DMS114 treated with DMSO at 0.1 percent for 48 hours (cell line): Measurements from ENCODE around the gene TP73.

ENCODE experiments used
- DNase-seq: peaks from one replicate; lab custom pipeline; 2025; ENCODE audit not compliant: unreplicated experiment; lab: John Stamatoyannopoulos, UW

TP73 gene

DNA sequence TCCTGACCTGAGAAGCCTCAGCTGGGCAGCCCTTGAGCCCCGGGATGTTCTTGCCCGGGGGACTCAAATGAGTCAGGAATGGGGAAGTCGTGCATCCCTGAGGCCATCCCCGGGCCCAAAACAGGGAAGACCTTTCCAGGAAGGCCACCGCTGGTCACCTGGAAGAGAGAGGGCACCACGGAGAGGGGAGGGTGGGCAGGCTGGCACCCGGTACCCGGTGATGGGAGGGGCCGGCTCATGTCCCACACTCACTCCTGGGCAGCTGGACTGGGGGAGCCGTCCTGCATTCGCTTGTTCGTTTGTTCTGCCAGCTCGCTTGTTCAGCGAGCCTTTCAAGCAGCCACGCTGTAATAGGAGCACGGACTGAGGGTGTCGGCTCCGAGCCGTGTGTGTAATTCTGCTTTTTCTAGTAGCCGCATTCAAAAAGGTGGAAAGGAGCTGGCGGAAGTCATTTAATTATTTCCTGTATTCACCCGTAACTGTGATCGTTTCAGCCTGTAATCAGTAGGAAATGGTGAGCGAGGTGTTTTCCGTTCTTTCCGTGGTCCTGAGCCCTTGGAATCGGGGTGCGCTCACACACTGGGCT lies 51.6 kb downstream of the TP73 start:
- no peak for DNase-seq

DNA sequence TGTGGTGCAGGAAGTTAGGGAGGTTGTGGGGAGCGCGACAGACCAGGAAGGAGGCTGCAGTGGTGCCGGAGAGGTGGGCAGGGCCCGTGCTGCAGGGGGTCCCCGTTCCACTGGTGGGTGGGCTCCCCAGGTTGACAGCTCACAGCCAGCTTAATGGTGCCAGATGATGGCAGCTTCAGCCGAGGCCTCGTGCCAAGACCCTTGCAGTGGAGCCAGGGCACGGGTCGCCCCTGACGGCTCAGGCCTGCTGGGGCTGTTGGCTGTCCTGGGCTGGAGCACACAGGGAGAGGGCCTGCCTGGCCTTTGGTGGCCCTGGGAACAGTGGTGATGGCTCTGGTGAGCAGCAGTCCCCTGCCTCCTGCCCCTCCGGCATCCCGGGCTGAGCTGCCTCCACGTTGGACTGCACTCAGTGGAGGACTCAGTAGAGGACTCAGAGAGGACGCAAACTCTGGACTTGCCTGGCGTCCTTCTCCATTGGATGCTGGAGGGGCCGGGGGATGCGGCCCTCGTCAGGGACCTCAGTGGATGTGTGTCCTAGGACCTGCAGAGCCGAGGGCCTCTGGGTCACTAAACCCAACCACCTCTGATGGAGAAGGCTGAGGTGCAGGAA lies 53.1 kb downstream of the TP73 start:
- DNase-seq = no peak

DNA sequence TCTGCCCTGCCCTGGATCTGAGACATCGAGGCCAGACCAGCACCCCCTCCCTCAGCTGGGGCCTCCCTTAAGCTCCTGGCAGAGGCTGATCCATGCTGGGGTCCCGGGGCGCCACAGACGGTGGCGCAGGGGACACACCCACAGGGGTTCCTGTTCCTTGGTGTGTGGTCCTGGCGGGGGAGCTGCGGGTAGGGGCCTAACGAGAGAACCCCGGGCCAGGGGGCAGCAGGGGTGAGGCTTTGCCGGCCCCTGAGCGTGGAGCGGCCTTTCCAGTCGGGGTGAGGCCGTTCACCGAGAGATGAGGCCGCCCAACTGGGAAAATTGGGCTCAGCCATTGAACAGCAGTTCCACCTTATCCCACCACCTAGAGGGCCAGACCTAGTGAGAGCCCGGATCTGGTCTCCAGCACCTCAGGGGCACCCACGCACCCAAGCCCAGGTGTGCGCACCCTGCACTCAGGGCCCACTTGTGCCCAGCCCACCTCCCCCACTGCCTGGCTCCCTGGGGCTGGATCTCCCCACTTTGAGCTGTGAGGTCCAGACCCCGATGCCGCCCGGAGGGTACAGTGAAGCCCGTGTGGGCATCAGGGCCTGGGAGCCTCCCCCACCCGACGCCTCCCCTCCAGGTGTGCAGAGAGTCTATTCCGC lies 54.5 kb downstream of the TP73 start:
- no peak for DNase-seq

DNA sequence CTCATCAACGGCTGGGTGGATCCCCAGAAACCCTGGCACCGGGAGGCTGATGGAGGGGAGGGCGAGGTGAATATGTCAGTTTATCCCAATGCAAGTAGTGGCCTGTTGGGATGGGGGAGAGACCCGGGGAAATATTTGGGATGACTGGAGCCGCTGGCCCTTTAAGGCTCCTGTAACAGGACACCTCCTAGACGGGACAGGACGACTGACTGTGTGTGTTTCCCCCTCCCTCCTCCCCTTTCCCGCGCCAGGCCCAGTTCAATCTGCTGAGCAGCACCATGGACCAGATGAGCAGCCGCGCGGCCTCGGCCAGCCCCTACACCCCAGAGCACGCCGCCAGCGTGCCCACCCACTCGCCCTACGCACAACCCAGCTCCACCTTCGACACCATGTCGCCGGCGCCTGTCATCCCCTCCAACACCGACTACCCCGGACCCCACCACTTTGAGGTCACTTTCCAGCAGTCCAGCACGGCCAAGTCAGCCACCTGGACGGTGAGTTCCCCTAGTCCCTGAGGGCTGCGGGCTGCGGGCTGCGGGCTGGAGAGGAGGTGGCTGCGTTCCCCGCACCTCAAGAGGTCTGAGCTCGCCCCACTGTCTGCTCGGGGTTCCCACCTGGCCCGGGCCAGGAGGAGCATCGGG lies 55.1 kb downstream of the TP73 start:
- DNase-seq = no peak

DNA sequence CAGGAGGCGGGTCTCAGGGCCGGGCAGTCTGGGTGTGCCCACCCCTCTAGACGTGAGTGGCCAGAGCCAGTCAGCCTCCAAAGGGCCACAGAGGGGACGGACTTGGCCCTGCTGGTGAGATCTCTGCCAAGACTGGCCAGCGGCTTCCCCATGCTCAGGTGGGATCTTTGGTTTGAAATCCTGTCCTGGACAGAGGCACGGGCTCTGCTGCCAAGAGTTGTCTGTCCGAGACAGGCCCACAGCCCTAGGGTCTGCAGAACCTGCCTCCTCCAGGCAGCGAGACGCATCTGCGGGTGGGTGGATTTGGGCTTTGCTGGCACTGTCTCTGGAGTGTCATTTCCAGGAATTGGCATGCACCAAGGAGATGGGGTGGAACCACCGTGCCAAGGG lies 55.6 kb downstream of the TP73 start:
- no peak for DNase-seq

DNA sequence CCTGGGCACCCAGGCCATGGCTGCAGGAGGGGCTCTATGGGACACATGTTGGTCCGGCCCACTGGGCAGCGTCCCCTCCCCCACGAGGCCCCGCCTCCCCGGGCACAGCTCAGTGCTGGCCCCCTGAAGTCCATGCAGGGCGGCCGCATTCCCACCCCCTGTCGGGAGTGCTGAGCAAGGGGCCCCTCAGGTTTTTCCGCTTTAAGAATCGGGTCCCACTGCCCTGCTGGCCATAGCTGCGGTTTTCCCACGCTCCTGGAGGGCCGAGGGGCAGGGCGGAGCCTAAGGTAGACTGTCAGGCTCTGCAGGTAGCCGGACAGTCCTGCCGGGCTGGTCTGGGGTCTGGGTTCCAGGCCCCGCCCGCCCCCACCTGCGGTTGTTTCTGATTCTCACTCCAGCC lies 56.5 kb downstream of the TP73 start:
- DNase-seq = no peak

DNA sequence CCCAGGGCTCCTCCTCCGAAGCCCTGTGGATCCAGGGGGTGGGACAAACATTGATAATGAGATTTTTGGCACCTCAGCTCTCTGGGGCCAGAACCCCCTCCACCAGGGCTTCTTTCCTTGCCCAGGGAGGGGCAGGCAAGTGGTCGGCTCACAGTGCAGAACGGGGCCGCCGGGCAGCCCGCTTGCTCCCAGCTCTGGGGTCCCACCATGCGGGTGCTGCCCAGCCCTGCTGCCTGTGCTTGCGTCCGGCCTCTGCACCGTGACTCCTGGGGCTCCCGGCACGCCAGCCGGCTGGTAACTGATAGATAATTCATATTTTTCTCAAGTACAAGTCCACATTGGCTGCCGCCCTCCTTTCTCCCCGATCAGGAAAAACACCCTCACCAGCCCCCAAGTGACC lies 57.9 kb downstream of the TP73 start:
- no peak for DNase-seq

DNA sequence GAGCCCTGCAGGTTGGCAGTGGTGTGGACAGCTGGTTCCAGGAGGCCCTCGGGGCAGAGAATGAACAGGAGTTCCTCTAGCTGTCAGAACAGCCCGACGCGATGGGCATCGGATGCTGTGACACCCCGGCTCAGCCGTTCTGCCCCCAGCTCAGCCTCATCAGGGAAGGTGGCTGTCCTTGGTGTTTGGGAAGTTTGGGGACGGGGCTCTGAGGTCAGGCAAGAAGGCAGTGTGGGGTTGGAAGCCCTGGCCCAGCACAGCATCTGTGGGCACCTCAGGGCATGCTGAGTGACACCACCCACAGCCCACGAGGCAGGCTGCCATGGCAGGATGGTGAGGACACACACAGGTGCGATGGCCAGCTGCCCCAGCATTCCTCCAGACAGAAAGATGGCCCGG lies 59.1 kb downstream of the TP73 start:
- no peak for DNase-seq

DNA sequence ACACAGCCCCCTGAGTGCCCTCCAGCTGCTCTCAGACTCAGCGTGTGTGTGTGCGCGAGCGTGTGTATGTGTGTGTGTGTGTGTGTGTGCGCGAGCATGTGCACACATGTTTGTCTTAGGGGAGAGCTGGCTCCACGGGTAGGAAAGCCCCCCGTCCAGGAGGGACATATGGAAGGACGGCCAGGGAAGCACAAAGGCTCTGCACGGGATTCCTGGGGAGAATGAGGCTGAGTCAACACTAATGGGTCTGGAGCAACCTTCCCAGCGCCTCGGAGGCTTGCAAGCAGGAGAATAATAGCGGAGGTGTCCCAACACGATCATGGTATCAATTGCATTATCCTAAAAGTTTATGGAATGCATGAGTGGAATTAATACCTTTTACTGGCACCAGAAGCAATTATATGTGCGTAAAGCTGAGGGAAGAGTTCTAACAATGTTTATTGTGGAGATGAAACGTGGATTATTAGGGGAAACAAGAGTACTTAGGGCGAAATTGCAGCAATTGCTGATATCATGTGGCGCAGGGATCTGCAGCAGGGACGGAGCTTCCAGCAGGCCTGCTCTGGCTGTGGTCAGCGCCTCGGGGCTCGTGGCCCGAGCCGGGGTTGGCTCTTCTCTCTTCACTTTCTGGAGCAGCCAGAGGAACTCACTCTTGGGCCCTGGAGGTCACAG lies 59.6 kb downstream of the TP73 start:
- DNase-seq = no peak

DNA sequence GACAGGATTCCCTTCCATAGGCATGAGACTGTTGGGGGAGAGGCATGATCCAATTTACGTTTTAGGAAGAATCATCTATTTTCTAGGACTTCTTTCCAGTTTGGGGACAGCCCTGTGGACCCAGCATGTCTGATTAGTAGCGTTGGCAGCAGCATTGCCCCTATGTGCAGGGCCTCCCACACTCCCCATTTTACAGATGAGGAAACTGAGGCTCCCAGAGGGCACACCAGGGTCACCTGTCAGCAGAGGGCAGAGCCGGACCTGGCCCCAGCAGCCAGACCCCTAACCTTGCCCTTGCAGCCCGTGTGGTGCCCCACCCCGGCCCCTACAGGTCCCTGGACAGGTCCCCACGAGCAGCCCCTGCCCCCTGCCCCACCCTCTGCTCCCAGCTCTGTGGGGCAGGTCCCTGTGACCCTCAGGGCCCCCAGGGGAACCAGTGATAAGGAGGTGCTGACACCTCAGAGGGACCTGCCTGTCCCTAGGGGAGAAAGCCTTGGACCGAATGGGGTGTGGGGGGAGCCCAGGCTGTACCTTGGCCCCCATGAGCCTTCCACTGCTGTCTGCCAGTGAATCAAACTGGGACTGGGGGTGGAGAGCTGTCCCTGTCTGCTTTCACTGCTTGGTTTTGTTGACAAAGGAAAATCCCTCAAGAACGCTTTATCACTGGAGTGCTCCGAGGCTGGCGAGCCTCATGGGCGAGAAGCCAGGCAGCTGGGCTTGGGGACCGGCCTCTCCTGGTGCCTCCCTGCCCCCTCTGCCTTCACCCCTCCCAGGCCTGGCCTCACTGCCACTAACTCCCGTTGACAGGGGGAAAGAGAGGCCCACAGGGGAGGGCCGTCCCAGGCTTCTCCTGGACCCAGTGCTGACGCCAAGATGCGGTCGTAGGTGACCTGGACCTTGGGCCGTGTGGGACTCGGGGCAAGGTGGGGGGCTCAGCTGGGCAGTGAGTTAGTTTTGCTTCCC lies 60.5 kb downstream of the TP73 start:
- DNase-seq = no peak

DNA sequence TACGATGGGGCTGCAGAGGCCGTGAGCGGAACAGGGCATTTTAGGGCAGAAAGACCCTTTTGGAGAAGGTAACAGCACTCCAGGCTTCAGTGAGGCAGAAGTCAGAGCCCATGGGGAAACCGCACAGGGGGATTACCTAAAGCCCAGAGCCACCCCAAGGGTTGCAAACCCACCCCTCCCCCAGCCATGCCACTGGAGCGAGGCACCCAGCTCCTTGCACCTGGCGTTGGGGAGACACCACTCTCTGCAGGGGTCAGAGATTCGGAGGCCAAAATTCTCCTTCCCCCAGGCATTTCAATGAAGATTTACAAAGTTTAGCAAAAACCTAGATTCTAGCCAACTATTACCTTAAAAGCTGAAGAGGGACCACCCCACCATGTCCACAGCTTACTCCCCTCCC lies 61.5 kb downstream of the TP73 start:
- no peak for DNase-seq

DNA sequence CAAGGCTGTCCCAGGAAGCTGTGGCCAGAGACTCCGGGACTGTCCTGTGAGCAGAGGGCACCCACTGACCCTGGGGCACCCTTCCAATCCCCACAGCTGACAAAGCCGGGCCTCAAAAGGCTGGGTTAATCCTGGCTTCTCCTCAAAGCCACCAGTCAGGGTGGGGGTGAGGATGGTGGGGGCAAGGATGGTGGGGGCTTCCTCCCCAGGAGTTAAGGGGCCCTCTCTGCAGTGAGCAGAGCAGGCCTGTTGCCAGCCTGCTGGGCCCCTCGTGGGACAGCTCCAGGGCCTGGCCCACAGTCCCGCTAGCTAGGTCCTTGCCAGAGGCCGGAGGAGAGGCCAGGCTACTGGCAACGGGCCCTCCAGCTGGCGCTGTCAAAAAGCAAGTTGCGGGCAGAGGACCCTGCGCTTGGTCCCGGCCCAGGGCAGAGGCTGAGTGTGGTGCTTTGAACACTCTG lies 62.0 kb downstream of the TP73 start:
- no peak for DNase-seq

DNA sequence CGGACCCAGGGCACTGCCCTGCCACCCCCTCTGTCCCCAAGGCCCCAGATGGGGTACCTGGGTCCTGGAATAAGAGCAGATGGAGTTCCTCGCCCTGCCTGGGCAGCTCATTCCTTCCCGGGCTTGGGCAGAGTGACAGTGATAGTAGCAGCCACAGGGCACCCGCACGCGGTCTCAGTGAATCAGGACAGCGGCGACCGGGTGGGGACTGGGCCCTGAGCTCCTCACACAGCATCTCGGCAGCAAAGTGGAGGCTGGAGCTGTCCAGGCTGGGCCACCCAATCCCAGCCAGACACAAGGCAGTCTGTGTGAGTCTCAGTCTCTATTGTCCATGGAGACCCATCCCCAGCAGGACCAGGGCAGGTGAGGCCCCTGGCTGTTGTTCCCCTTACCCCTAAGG lies 62.5 kb downstream of the TP73 start:
- DNase-seq = no peak

DNA sequence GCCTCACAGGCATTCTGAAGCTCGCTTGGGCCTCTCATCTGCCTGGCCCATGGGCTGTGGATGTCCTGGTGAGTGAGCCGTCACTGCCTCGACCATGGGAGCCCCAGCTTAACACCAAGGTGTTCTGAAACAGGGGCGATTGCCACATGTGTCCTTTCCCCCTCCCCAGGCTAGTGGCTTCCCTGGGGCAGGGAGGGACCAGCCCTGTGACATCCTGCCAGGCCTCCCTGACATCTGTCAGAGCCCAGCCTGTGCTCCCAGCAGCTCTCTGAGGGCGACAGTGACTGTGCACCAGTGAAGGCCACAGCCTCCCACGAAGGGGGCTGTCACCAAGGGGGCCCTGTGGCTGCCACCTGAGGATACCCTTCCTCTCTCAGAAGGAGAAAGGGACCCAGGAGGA lies 64.0 kb downstream of the TP73 start:
- DNase-seq = no peak

DNA sequence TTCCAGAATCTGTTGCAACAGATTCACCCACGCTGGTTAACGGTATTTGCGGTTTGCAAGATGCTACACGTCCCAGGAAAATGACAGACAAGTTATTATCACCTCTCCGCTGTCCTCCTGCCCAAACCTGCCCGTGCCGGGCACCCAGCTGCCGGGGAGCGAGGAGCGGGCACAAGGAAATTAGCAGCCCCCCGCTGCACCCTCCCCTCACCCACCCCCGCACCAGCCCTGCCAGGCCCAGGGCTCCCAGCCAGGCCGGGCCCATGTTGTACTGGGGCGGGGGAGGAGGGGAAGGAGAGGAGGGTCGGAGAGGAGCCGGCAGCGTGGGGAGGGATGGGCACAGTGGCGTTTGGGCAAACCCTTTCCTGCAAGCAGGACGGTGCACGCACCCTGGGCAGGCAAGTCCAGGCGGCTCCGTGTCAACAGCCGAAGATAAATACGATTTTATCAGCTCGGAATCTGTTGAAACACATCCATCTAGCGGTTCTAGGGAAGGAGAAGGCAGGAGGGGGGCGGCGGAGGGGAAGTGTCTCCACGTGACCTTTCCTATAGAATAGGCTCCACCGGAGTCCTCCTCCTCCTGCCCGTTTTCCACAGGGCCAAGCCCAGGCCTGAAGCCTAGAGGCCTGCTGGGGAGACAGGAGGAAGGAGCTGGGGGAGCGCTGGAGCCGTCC lies 64.9 kb downstream of the TP73 start:
- DNase-seq = no peak

DNA sequence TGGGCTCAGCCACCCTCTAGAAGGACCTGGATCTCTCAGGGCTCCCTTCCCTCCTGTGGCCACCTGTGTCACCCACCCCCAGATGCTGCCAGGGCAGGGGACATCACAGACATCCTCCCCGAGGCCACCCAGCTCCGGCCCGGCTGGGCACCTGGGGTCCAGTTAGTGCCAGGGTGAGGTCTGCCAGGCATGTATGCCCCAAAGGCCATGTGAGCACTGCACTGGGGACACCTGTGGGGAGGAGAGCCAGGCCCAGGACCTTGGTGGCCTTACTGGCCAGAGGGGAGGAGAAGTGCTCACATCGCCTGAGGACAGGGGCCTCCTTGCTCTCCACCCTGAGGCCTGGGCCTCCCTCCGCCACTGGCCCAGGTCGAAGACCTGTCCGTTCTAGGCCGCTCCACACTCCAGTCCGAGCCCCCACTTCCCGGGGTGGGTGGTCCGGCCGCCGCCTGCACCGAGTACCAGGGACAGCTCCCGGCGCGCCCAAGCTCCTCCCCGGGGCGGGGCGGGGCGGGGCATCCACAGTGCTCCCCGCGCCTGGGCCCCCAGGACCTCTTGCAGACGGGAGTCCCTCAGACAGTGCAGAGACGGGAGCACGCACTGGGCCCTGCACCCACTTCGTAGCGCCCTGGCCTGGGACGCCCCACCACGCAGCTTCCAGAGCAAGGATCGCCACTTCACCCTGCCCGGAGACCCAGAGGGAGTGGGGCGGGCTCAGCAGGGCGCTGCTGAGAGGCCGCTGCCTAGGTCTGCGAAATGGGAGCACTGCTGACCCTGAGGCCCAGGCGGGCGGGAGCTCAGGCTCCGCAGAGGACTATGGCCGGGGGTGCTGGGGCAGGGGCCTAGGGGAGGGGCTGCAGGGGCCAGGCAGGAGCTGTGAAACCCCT lies 65.6 kb downstream of the TP73 start:
- no peak for DNase-seq

DNA sequence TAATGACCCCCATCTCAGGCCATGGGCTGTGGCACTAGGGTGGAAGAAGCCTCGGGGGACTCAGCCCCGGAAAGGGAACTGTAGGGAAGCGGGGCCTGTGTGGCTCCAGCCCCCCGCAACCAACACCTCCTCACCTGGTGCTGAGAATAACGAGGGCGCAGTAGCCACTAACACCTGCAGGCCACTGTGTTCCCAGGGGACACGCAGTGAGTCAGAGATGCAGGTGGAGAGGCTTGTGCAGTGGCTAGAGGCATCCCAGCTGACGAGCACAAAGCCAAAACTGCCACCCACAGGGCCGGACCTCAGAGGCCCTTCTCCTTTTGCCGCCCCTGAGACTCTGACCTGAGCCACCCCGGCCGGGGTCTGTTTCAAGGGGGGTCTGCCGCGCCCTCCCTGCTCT lies 66.4 kb downstream of the TP73 start:
- DNase-seq = no peak

DNA sequence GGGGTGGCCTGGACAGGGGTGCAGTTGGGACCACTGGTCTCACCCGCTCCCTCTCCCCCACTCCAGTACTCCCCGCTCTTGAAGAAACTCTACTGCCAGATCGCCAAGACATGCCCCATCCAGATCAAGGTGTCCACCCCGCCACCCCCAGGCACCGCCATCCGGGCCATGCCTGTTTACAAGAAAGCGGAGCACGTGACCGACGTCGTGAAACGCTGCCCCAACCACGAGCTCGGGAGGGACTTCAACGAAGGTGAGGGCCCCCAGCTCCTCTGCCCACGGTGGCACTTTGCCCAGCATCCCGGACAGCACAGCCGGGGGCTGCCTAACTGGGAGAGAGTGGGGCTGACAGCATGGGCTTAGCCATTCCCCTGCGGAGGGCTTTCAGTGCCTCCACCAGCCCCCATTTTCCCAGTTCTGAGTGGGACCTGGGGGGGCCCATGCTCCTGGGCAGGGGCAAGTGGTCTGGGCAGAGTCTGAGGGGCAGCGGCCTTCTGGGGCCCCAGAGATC lies 69.7 kb downstream of the TP73 start:
- no peak for DNase-seq

DNA sequence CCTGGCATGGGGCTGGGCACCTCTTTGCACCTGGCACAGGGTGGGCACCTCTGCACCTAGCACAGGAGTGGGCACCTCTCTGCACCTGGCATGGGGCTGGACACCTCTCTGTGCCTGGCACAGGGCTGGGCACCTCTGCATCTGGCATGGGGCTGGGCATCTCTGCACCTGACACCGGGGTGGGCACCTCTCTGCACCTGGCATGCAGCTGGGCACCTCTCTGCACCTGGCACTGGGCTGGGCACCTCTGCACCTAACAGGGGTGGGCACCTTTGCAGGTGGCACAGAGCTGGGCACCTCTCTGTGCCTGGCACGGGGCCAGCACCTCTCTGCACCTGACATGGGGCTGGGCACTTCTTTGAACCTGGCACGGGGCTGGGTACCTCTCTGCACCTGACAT lies 70.5 kb downstream of the TP73 start:
- no peak for DNase-seq
